ENCODE measurements around the gene WDR53. TPM values are rescaled to one million over a fixed set of nuclear protein-coding genes. Genes with fewer than 3 reads are reported as not detected.

The WDR53 gene
- total RNA-seq, 1 donor from 2014 or later = 13.5 TPM

- intact Hi-C loops (cut with DNase I) = no loop called here
- H3K36me3 ChIP-seq = peaks cover 0 to 13% of the 10 kb centered on the region in 2 donors
- H3K9me3 ChIP-seq = no peaks in the 10 kb centered on the region
- no peak overlapping the region for H3K27ac ChIP-seq
- H3K4me1 ChIP-seq = no peaks in the 10 kb centered on the region
- no peaks in the 10 kb centered on the region for H3K27me3 ChIP-seq
- no peak overlapping the region for H3K4me3 ChIP-seq
- no peak for DNase-seq (ENCODE audit: extremely low spot score in 2 of 2)
- no peak for TF ChIP-seq CTCF (IDR thresholded peaks at IDR 0.05)
These were observed 8.5 kb downstream of the WDR53 start for GRCh38 chr3:196559826-196560225.

GRCh38 chr3:196558476-196558875, 9.9 kb downstream of the WDR53 start:
- TF ChIP-seq POLR2AphosphoS5 (IDR thresholded peaks at IDR 0.05; ENCODE audit: insufficient read depth in 1 of 2, low read depth in 1 of 2) (no peak), CTCF (IDR thresholded peaks at IDR 0.05) (no peak), POLR2A (IDR thresholded peaks at IDR 0.05) (no peak)
- Histone ChIP-seq H3K27ac (no peak overlapping the region), H3K36me3 (peaks cover 0 to 13% of the 10 kb centered on the region in 2 donors), H3K27me3 (no peaks in the 10 kb centered on the region), H3K9me3 (no peaks in the 10 kb centered on the region), H3K4me1 (no peaks in the 10 kb centered on the region), H3K4me3 (no peak overlapping the region)
- no peak for DNase-seq (ENCODE audit: extremely low spot score in 2 of 2)
- intact Hi-C loops (cut with DNase I) = no loop called here

GRCh38 chr3:196557236-196557635, 11.1 kb downstream of the WDR53 start:
- Histone ChIP-seq H3K27ac (no peak overlapping the region), H3K4me1 (no peaks in the 10 kb centered on the region), H3K27me3 (no peaks in the 10 kb centered on the region), H3K4me3 (no peak overlapping the region), H3K9me3 (no peaks in the 10 kb centered on the region), H3K36me3 (peaks cover 0 to 13% of the 10 kb centered on the region in 2 donors)
- intact Hi-C loops (cut with DNase I) = no loop called here
- DNase-seq (ENCODE audit: extremely low spot score in 2 of 2) = no peak
- TF ChIP-seq POLR2A (IDR thresholded peaks at IDR 0.05) = no peak
- TF ChIP-seq POLR2AphosphoS5 (IDR thresholded peaks at IDR 0.05; ENCODE audit: insufficient read depth in 1 of 2, low read depth in 1 of 2) = no peak
- TF ChIP-seq CTCF (IDR thresholded peaks at IDR 0.05) = no peak

- DNase-seq (ENCODE audit: extremely low spot score in 2 of 2) = no peak
- no peak overlapping the region for H3K4me3 ChIP-seq
- peaks cover 0 to 6% of the 10 kb centered on the region in 2 donors for H3K36me3 ChIP-seq
- intact Hi-C loops (cut with DNase I) = no loop called here
- no peak for TF ChIP-seq POLR2A (IDR thresholded peaks at IDR 0.05)
- no peak for TF ChIP-seq POLR2AphosphoS5 (IDR thresholded peaks at IDR 0.05; ENCODE audit: insufficient read depth in 1 of 2, low read depth in 1 of 2)
- TF ChIP-seq CTCF (IDR thresholded peaks at IDR 0.05) = no peak
- H3K4me1 ChIP-seq = no peaks in the 10 kb centered on the region
- no peaks in the 10 kb centered on the region for H3K9me3 ChIP-seq
- H3K27ac ChIP-seq = no peak overlapping the region
- H3K27me3 ChIP-seq = no peaks in the 10 kb centered on the region
These were observed 13.1 kb downstream of the WDR53 start for GRCh38 chr3:196555295-196555694.

- Histone ChIP-seq H3K9me3 (no peaks in the 10 kb centered on the region), H3K27me3 (no peaks in the 10 kb centered on the region), H3K4me3 (no peak overlapping the region), H3K4me1 (no peaks in the 10 kb centered on the region), H3K36me3 (peaks cover 0 to 2% of the 10 kb centered on the region in 2 donors), H3K27ac (no peak overlapping the region)
- no peak for TF ChIP-seq POLR2AphosphoS5 (IDR thresholded peaks at IDR 0.05; ENCODE audit: insufficient read depth in 1 of 2, low read depth in 1 of 2)
- no peak for TF ChIP-seq CTCF (IDR thresholded peaks at IDR 0.05)
- no peak for TF ChIP-seq POLR2A (IDR thresholded peaks at IDR 0.05)
- intact Hi-C loops (cut with DNase I) = no loop called here
- DNase-seq (ENCODE audit: extremely low spot score in 2 of 2) = no peak
These were observed 14.1 kb downstream of the WDR53 start for GRCh38 chr3:196554205-196554604.
